Right ventricle myocardium superior (tissue), 1 donor: ENCODE data around the gene ARFRP1. TPM values are rescaled to one million over a fixed set of nuclear protein-coding genes. Genes with fewer than 3 reads are reported as not detected.
A peak's percentile ranks its signal among the peaks of the same experiment; 100 is the strongest.
"Not testable (repeated sequence)": the region's sequence is repeated elsewhere in the genome, so short reads cannot be mapped to it uniquely, and the experiment has no call there.

Source experiments
- ATAC-seq: fragments of 200-7000 bp; cut with Tn5 transposase; one replicate; pipeline ENCODE4 v1.9.1; 2020; ENCODE audit warnings: mild to moderate bottlenecking; ENCODE audit not compliant: poor library complexity
- DNase-seq: peaks from one replicate; pipeline ENCODE4 v3.0.0-alpha.2; 2020
- intact Hi-C: fragments of 100-400 bp; cut with DNase I; formaldehyde crosslinking; loops from one replicate; pipeline ENCODE4 v1.11.2; 2022
- total RNA-seq: library from RNA; stranded (reverse); fragmentation: NEBNext Ultra II Directional; extraction: Animal tissue kit (Norgen Biotek cat#: 25700); gene quantifications from one replicate; pipeline ENCODE4 v1.2.1, GENCODE V29; 2021
- donor health status: DM: no; HTN: yes; CAD: no; lungs with severe emphysema.

Gene ARFRP1
- total RNA-seq, 1 donor from 2014 or later = 32.2 TPM

DNA sequence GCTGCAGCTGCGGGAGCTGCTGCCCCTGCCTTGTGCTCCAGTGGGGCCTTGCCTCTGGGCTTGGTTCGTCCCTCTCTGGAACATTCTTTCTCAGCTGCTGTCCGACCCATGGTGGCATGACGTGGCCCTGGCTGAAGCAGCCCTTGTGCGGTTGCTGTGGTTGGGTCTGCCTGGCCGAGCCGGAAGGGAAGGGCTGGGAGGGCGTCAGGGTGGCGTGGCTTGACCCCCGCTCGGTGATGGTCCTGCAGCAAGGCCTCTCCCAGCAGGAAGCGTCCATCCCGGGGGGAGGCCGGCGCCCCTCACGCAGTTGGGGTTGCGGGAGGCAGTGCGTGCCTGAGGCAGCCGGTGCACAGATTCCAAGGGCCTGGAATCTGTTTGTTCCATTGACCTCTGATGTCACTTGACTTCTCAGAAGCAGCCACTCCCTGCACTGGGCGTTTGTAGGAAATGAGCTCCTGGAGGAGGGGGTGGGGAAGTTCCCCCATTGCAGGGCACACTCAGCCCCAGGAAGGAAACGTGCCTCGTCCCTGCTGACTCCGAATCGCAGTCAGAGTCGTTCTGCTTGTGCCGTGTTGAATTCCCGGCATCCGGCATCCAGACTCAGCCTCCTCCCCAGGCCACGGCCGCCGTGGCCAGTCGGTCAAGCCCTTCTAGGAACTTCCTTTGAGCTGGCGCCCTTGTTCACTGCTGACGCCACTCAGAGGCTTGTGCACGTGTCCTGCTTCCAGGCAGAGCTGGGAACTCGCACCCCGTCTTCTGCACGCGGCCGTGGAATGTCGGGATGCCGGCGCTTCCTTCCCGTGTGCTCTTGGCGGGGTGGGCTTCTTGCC is 21.1 kb downstream of the ARFRP1 start:
- ATAC-seq (peak; percentile 52), DNase-seq (peak; percentile 89)
- intact Hi-C loops = no loop called here

DNA sequence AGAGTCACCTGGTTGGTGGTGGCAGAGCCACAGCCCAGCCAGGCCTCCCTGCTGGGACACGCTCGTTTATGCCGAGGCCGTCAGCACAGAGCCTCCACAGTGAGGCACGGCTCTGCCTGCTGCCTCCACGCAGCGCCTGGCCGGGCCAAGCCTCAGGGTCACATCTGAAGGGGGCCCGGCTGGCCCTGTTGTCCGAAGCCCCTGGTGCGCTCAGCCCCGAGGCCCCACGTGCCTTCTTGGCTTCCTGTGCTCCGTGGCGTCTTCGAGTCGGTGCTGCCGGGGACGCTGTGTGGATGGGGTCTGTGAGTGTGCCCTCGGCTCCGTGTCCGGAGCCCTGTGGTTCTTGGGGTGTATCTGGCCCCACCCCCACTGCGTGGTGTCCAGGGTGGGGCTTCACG is 21.7 kb downstream of the ARFRP1 start:
- no peak for ATAC-seq
- intact Hi-C loops = no loop called here
- no peak for DNase-seq

DNA sequence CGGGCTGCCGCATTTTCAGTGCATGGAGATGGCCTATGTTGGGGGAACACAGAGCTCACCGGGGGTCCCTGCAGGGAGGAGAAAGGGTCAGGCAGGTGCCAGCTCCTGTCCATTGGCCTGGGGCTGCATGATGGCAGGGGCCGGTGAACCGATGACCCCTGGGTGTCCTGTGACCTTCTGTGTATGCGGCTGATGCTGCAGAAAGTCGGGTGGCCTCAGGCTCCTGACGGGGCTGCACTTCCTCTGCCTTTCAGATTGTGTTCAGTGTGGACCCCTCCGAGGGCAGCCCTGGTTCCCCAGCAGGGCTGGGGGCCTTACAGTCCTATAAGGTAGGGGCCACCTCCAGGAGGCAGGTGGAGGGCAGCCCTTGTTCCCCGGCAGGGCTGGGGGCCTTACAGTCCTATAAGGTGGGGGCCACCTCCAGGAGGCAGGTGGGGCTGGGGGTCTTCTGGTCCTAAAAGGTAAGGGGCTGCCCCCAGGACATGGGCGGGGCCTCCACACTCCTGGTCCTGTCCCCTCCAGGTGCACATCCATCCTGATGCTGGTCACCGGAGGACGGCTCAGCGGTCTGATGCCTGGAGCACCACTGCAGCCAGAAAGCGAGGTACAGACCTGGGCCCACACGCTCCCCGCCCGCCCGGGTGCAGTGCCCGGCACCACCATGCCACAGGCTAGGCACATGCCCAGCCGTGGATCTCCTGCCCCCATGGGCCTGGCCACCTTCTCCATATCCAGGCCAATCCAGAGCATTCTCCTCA is 22.3 kb downstream of the ARFRP1 start:
- intact Hi-C loops = no loop called here
- DNase-seq (no peak), ATAC-seq (no peak)

DNA sequence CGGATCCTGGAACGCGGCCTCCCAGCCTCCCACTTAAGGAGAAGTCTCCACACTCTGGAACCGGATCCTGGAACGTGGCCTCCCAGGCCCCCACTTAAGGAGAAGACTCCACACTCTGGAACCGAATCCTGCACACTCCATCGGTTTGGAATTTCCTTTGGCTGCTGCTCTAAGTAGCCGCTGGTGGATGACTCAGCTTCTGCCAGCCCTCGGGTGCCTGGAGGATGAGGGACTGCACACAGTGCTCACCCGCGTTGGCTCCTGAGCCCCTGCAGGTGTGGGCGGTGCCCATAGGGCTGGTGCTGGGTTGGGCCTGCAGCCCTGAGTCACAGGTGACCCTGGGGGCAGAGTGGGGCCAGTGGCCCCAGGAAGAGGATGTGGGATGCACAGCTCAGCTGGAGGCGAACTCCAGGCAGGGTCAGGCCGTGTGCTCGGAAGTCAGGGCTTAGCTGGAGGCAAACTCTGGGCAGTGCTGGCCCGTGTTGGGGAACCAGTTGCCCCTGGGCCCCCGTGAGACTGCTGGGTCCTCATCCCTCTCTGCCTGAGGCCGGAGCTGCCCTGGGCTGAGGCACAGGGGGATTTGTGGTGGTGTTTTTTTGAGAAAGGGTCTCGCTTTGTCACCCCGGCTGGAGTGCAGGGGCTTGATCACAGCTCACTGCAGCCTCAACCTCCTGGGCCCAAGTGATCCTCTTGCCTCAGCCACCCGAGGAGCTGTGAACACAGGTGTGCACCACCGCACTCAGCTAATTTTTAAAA is 25.2 kb downstream of the ARFRP1 start:
- ATAC-seq (peak; percentile 64), DNase-seq (peak; percentile 77)
- intact Hi-C loops = no loop called here

DNA sequence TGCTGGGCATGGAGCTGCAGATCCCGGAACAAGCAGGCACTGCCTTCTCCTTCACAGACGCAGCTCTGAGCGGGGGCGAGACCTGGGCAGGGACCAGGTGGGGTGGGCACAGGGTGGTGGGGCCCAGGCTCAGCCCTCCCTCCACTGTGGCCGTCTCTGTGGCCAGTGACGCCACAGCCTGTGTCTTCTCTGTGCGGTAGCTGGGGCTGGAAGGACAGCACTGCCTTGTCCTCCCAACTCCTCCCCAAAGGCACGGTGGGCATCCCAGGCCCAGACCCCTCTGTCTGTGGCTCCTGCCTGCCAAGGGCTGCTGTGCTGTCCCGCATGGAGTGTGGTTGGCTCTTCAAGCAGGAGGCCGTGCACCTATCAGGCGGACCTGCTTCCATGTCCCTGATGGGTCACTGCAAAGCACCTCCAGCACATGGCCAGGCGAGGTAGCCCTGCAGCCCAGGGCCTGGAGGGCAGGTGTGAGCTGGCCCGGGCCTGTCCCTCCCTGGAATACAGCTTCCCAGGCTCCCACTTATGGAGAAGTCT is 26.1 kb downstream of the ARFRP1 start:
- no peak for ATAC-seq
- intact Hi-C loops = no loop called here
- no peak for DNase-seq

DNA sequence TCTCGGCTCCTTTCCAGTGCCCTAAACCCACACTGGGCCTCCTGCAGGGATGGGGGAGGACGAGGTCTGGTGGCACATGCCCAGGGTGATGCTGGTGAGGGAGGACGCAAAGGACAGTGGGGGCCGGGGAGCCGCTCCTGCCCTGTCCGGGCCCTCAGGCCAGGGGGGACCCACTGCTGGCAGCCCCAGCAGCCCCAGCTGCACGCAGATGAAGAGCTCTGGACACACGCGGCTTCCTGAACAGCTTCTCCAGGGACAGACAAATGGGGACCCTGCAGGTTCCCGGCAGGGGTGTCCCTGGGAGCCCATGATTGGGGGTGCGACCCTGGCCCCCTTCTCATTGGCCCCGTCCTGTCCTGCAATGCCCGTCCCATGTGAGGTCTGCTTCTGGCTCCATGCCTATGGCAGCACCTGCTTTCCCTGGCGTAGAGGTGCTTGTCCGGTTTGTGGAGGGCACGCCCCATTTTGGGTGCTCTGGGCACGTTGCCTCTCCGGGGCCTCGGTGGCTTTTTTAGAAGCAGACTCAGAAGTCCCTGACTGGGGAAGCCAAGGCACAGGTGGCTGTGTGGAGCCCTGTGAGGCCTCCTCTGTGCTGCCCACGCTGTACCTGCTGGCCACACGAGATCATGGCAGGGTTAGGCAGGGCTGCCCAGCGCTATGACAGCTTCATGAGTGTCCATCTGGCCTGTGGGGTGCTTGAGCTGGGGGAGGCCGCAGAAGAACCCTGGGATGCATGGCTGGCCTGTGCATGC is 26.7 kb downstream of the ARFRP1 start:
- intact Hi-C loops = no loop called here
- DNase-seq (no peak), ATAC-seq (no peak)

DNA sequence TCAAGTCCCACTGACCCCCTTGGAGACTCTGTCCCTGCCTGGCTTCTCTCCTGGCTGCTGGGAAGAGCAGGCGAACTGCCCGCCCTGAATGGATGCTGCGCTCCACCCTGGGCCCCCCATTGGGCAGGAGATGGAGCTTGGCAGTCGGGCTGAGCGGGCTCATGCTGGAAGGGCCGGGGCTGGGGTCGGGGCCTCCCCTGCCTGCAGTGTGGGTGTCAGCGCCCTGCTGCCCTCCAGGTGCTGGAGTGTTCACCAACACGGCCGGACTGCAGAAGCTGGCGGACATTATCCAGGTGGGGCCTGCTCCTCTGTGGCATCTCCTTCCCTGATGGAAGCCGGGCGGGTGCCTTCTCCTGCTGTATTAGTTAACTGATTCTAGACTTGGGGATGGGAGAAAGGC is 27.3 kb downstream of the ARFRP1 start:
- intact Hi-C loops = no loop called here

DNA sequence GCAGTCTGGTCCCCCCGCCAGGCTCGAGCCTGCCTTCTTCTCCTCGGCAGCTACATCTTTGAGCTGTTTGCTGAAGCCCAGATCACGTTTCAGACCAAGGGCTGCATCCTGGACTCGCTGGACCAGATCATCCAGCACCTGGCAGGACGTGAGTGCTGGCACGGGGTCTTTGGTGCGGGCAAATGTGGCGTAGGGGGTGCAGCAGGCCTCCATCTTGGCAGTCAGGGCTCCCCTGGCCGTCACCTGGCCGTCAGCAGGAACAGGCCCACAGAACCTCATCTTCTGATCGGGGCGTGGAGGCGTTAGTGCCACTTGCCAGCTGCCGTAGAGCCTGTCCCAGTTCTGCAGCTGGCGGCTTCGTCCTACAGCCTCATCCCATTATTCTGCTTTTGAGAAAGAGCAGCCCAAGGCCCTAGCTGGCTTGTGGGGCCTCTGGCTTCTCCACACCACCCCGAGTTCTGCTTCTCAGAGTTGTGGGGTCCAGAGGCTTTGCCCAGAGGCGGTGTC is 27.9 kb downstream of the ARFRP1 start:
- ATAC-seq = no peak
- intact Hi-C loops = no loop called here
- no peak for DNase-seq

More for the DNA sequence above, 27.3 kb downstream of the ARFRP1 start:
- DNase-seq (no peak), ATAC-seq (no peak)

DNA sequence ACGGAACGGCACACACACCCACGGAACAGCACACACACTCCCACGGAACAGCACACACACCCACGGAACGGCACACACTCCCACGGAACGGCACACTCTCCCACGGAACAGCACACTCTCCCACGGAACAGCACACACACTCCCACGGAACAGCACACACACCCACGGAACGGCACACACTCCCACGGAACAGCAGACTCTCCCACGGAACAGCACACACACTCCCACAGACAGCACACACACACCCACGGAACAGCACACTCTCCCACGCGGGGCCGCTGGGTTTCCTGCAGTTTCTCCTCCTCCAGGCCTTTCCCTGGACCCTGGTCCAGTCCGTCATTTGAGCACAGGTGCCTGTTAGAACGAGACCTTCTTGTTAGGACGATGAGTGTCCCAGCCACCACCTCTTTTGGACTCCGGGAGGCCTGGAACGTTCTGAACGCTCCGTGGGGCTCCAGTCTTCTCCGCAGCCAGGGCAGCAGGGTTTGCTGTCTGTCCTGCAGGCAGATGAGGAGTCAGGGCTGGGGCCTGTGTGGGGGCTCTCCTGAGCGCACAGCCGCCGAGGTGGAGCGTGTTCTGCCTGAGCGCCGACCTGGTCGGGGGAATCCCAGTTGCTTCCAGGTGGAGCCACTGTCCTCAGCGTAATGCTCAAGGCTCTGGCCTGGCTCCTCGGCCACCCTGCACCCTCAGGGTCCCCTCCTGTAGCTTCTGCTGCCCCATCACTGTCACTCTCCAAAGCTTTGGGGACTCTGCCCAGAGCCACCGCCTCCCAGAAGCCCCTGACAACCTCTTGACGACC is 28.9 kb downstream of the ARFRP1 start:
- DNase-seq (no peak), ATAC-seq (no peak)
- intact Hi-C loops = no loop called here

DNA sequence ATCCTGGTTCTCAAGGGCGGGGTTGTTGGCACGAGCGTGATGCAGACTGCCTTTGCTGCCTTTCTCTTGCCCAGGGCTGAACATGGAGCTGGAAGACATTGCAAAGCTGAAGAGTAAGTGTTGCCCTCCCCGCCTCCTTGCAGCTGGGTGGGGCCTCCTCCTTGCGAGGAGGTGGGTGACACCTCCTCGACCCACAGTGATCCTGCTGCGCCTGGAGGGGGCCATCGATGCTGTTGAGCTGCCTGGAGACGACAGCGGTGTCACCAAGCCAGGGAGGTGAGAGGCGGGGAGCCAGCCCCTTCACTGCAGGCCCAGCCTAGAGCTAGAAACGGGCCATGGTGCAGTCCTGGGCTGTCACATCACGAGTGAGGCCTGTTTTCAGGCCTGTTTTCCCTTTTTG is 29.7 kb downstream of the ARFRP1 start:
- intact Hi-C loops = no loop called here
- DNase-seq (no peak), ATAC-seq (no peak)

DNA sequence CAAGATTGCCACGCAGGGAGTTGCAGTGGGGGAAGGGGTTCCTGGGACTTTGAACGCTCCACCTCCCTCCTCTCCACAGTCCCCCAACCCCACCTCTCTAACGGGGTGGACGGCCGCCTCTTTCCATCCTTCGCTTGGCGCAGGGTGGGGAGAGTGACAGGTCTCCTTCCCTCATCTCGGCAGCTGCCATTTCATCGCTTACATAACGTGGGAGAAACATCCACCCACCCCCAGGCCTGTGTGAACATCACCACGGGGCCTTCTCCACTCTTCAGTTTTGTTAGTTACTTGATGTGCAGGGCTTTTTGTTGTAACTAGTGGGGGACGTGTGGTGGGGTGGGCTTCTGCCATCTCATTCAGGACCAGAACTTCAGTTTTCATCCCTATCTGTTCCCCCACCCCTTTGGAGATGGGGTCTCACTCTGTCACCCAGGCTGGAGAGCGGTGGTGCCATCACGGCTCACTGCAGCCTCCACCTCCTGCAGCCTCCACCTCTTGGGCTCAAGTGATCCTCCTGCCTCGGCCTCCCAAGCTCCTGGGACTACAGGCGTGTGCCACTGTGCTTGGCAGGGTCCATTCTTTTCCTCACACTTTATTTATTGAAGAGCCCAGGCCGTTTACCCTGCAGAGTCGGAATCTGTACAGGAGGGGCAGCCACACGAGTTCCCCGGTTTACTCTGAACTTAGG is 32.0 kb downstream of the ARFRP1 start:
- DNase-seq = no peak
- intact Hi-C loops = no loop called here
- no peak for ATAC-seq

DNA sequence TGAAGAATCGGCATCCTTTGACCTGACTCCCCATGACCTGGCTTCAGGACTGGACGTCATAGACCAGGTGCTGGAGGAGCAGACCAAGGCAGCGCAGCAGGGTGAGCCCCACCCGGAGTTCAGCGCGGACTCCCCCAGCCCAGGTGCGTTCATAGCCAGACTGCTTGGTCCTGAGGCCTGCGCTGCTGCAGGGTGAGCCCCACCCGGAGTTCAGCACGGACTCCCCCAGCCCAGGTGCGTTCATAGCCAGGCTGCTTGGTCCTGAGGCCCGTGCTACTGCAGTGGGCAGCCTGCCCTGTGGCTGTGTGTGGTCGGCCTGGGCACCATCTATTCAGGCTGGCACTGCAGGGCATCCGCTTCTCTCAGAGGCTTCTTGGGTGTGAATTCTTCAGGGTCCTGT is 33.8 kb downstream of the ARFRP1 start:
- DNase-seq (no peak), ATAC-seq (no peak)
- intact Hi-C loops = no loop called here

DNA sequence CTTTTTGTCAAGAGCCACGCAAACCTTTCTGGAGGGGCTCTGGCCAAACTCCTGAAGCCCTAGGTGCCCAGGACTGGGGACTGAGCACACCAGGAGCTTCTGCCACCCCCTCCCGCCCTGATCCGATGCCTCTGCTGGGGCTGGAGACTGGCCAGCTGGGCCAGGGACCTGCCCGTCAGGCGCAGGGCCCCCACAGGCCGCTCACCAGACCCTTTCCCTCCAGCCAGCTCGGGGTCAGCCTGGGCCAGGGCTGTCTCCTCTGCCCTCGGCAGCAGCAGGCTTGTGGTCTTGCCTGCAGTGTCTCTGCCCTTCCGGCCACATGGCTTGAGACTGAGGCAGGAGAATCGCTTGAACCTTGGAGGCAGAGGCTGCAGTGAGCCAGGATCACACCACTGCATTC is 35.1 kb downstream of the ARFRP1 start:
- intact Hi-C loops = no loop called here
- ATAC-seq (no peak), DNase-seq (no peak)

DNA sequence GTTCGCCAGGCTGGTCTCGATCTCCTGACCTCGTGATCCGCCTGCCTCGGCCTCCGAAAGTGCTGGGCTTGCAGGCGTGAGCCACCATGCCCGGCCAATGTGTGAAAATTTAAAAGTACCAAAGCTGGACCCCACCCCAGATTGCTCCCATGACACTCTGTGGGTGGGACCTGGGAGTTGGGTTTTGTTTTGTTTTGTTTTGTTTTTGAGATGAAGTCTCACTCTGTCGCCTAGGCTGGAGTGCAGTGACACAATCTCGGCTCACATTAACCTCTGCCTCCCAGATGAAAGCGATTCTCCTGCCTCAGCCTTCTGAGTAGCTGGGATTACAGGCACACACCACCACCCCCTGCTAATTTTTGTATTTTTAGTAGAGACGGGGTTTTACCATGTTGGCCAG is 36.1 kb downstream of the ARFRP1 start:
- intact Hi-C loops, ATAC-seq, DNase-seq: not testable (repeated sequence)

DNA sequence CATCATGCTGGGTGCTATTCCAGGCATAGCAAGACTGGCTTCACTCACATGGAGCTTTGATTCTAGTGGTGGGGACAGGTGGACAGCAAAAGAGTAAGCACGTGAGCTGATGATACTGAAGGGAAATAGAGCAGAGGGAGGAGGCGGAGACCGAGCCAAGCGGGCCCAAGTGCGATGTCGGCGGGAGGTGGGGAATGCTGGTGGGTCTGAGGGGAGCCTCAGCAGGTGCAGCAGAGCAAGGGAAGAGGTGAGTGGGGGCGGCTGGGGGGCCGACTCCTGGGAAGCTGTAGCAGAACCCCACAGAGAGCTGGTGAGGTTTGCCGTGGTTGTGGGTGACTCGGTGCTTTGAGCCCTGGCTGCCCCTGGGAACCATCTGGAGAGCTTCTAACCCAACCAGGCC is 39.4 kb downstream of the ARFRP1 start:
- no peak for DNase-seq
- intact Hi-C loops = no loop called here
- no peak for ATAC-seq

DNA sequence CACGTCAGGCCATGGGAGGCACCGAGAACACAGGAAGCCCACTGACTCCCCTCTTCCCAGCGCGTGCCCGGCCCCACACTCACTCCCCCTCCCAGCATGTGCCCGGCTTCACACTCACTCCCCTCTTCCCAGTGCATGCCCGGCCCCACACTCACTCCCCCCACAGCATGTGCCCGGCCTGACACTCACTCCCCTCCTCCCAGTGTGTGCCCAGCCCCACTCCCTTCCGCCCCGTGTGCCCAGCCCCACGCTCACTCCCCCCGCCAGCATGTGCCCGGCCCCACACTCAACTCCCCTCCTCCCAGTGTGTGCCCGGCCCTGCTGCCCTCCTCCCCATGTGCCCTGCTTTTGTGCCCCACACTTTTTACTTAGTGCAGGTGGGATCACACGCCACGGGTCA is 39.9 kb downstream of the ARFRP1 start:
- DNase-seq (no peak), ATAC-seq (no peak)
- intact Hi-C loops = no loop called here

DNA sequence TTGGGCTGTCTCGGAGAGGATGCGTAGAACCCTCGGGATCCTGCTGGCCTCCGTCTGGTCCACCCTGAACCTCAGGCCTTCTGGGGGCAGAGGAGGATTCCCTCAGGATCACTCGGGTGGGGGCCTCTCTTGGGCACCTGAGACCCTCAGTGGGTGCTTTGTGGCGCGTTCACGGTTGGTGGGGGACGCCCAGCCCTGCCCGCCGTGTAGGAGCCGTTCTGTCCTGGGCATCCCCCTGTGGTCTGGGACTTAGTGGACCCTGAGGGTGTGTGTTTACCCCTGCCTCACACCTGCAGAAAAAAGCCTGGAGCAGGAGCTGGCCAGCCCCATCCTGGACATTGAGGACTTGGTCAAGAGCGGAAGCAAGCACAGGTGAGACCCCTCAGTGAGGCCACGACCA is 42.1 kb downstream of the ARFRP1 start:
- ATAC-seq = no peak
- no peak for DNase-seq
- intact Hi-C loops = no loop called here
